ENCODE results near the gene RABL6. TPM values are rescaled to one million over a fixed set of nuclear protein-coding genes. Genes with fewer than 3 reads are reported as not detected.
"Not testable (repeated sequence)": the region's sequence is repeated elsewhere in the genome, so short reads cannot be mapped to it uniquely, and the experiment has no call there.

RABL6 gene
- total and polyA plus RNA-seq, 3 donors from 2014 or later = 69.1 to 103 (median 95.1) TPM

DNA sequence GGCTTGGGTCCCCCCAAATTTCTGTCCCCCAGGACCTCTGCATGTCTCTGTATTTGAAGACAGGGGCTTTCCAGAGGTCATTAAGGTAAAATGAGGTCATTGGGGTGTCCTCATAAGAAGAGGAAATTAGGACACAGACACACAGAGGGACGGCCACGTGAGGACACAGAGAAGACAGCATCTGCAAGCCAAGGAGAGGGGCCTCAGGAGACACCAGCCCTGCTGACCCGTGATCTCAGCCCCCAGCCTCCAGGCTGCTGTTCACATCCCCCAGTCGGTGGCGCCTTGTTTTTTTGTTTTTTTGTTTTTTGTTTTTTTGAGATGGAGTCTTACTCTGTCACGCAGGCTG lies 12.8 kb upstream of the RABL6 start:
- Histone ChIP-seq H3K4me3 (no peak overlapping the region), H3K36me3 (ENCODE audit: low read depth, missing control alignments) (no peaks in the 10 kb centered on the region), H3K27ac (peak overlapping the region in 1 of 2 donors; percentile 35), H3K9me3 (no peaks in the 10 kb centered on the region), H3K27me3 (no peaks in the 10 kb centered on the region), H3K4me1 (peaks cover 67% of the 10 kb centered on the region)
- TF ChIP-seq POLR2A (IDR thresholded peaks at IDR 0.05) = no peak
- TF ChIP-seq, protein P1, sequence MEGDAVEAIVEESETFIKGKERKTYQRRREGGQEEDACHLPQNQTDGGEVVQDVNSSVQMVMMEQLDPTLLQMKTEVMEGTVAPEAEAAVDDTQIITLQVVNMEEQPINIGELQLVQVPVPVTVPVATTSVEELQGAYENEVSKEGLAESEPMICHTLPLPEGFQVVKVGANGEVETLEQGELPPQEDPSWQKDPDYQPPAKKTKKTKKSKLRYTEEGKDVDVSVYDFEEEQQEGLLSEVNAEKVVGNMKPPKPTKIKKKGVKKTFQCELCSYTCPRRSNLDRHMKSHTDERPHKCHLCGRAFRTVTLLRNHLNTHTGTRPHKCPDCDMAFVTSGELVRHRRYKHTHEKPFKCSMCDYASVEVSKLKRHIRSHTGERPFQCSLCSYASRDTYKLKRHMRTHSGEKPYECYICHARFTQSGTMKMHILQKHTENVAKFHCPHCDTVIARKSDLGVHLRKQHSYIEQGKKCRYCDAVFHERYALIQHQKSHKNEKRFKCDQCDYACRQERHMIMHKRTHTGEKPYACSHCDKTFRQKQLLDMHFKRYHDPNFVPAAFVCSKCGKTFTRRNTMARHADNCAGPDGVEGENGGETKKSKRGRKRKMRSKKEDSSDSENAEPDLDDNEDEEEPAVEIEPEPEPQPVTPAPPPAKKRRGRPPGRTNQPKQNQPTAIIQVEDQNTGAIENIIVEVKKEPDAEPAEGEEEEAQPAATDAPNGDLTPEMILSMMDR (IDR thresholded peaks at IDR 0.05) = no peak
- no peak for DNase-seq
- intact Hi-C loops (cut with DNase I; ENCODE audit: low total_unique reads) = no loop called here
- WGBS, 2 donors = 53 to 62% methylated on average over 6 of the region's 6 CpGs

DNA sequence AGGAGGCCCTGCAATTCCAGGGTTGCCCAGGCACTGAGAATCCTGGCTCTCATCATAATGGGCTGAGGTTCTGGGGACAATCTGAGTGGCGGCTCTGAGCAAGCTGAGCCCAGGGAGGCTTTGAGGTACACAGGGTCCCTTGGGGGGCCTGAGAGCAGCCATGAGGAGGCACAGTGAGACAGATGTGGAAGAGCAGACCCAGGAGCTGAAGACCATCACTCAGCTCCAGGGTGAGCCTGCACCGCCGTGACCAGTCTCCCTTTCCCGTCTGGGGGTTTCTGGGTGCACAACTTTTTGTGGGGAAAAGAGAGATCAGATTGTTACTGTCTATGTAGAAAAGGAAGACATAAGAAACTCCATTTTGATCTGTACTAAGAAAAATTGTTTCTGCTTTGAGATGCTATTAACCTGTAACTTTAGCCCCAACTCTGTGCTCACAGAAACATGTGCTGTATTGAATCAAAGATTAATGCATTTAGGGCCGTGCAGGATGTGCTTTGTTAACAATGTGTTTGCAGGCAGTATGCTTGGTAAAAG lies 11.4 kb upstream of the RABL6 start, which contains the start of gene CCDC183:
CCDC183 (plus strand) TSS at position 101 of the 537 bp plus-strand sequence; CDS start at position 161, 60 bp downstream.
- H3K36me3 ChIP-seq (ENCODE audit: low read depth, missing control alignments) = no peaks in the 10 kb centered on the region
- no peak for DNase-seq
- intact Hi-C loops (cut with DNase I; ENCODE audit: low total_unique reads) = no loop called here
- peak within 1 kb of the TSS; percentile 44 to 59 for H3K27ac ChIP-seq
- H3K4me3 ChIP-seq = peak within 1 kb of the TSS in 1 of 2 donors; percentile 13
- TF ChIP-seq POLR2A (IDR thresholded peaks at IDR 0.05) = no peak
- TF ChIP-seq, protein P1 (IDR thresholded peaks at IDR 0.05) = no peak
- WGBS, 2 donors = 25 to 28% methylated on average over 4 to 5 of the region's 5 CpGs
- peaks cover 60% of the 10 kb centered on the region for H3K4me1 ChIP-seq
- no peaks in the 10 kb centered on the region for H3K27me3 ChIP-seq
- no peaks in the 10 kb centered on the region for H3K9me3 ChIP-seq

DNA sequence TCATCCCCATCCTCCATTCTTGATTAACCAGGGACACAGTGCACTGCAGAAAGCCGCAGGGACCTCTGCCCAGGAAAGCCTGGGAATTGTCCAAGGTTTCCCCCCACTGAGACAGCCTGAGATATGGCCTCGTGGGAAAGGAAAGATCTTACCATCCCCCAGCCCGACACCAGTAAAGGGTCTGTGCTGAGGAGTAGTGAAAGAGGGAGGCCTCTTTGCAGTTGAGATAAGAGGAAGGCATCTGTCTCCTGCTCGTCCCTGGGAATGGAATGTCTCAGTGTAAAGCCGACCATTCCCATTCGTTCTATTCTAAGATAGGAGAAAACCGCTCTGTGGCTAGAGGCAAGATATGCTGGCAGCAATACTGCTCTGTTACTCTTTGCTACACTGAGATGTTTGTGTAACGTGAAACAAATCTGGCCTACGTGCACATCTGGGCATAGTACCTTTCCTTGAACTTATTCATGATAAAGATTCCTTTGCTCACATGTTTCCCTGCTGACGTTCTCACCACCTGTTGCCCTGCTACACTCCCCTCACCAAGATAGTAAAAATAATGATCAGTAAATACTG lies 10.9 kb upstream of the RABL6 start:
- H3K4me1 ChIP-seq = peaks cover 58% of the 10 kb centered on the region
- H3K27ac ChIP-seq = peak overlapping the region; percentile 44 to 59
- H3K9me3 ChIP-seq; H3K36me3 ChIP-seq (ENCODE audit: low read depth, missing control alignments); intact Hi-C loops (cut with DNase I; ENCODE audit: low total_unique reads); H3K27me3 ChIP-seq: not testable (repeated sequence)
- peak; percentile 80 for DNase-seq
- peak overlapping the region in 1 of 2 donors; percentile 13 for H3K4me3 ChIP-seq
- 22 to 42% methylated on average over 10 of the region's 10 CpGs for WGBS, 2 donors

DNA sequence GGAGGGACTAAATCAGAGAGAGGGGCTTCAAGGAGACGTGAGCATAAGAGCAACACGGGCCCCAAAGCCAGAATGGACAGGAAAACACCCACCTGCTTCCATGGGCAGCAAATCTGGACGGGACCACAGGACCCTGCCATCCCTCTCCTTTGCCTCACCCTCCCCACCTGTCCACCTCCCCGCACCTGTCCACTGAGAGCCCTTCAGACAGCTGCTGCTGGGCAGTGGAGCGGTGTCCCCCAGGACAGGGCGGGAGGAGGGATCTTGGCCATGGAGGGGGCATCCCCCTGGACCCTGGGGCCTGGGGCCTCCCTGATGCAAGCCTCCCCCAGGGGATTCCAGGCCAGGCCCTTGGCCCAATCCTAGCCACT lies 9.1 kb upstream of the RABL6 start:
- peaks cover 44% of the 10 kb centered on the region for H3K4me1 ChIP-seq
- no peaks in the 10 kb centered on the region for H3K27me3 ChIP-seq
- no peaks in the 10 kb centered on the region for H3K9me3 ChIP-seq
- 51 to 56% methylated on average over 2 to 6 of the region's 6 CpGs for WGBS, 2 donors
- intact Hi-C loops (cut with DNase I; ENCODE audit: low total_unique reads) = no loop called here
- no peak for DNase-seq
- TF ChIP-seq, protein P1 (IDR thresholded peaks at IDR 0.05) = no peak
- no peak for TF ChIP-seq POLR2A (IDR thresholded peaks at IDR 0.05)
- H3K27ac ChIP-seq = peak overlapping the region in 1 of 2 donors; percentile 50
- no peaks in the 10 kb centered on the region for H3K36me3 ChIP-seq (ENCODE audit: low read depth, missing control alignments)
- H3K4me3 ChIP-seq = peak overlapping the region in 1 of 2 donors; percentile 55

DNA sequence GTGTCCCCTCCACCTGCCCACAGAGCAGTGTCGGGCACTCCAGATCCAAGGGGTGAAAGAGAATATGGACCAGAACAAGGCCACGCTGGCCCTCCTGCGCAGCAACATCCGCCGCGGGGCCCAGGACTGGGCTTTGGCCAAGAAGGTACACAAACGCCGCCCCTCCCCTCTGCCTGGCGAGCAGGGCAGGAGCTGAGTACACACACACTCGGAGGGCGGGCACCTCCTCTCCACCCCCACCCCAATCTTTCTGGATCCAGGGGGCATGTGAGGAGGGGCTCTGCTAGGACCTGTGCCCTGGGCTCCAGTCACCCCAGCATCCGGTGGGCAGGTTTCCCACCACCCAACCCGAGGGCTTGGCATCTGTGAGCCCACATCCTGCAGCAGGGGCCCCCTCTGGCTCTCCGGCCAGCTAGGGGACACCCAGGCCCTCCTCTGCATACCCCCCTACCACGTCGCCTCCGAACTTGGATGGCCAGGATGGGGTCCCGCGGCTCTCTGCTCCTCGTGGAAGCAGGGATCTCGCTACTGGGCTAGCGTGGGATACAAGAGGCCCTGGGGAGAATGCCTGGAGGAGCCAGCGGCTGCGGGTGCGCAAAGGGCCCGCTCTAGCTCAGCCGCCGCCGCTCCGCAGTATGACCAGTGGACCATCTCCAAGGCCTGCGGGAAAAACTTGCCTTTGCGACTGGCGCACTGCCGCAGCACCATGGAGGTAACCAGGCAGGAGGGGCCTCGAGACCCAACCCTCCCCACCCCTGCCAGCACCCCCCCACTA lies 8.5 kb upstream of the RABL6 start:
- no peaks in the 10 kb centered on the region for H3K27me3 ChIP-seq
- H3K9me3 ChIP-seq = no peaks in the 10 kb centered on the region
- no peaks in the 10 kb centered on the region for H3K36me3 ChIP-seq (ENCODE audit: low read depth, missing control alignments)
- H3K4me3 ChIP-seq = peak overlapping the region; percentile 43 to 55
- 15 to 31% methylated on average over 10 to 21 of the region's 35 CpGs for WGBS, 2 donors
- peak overlapping the region; percentile 13 to 50 for H3K27ac ChIP-seq
- no peak for TF ChIP-seq POLR2A (IDR thresholded peaks at IDR 0.05)
- TF ChIP-seq, protein P1 (IDR thresholded peaks at IDR 0.05) = no peak
- H3K4me1 ChIP-seq = peaks cover 44% of the 10 kb centered on the region
- DNase-seq = peak; percentile 51
- intact Hi-C loops (cut with DNase I; ENCODE audit: low total_unique reads) = no loop called here
